IMR-90 (cell line): ENCODE results near the gene FGF3. TPM values are rescaled to one million over a fixed set of nuclear protein-coding genes. Genes with fewer than 3 reads are reported as not detected.

Experiments
- ATAC-seq: fragments of 200-7000 bp; cut with Tn5 transposase; 2 replicates; pipeline ENCODE4 v1.9.1; 2020; ENCODE audit warnings: low read depth, mild to moderate bottlenecking, moderate library complexity
- BruUV-seq: library from RNA; stranded (reverse); fragments of 400-500 nt; replicated peaks from 2 replicates; lab custom pipeline; 2021; lab: Mats Ljungman, UMichigan
- CTCF ChIA-PET: fragments of 300-600 bp; formaldehyde crosslinking; extraction: SDS; loops from one replicate; lab custom pipeline; 2021; ENCODE audit warnings: antibody characterized with exemption; lab: Yijun Ruan, JAX
- POLR2A ChIA-PET: fragments of 300-600 bp; sonication (Branson Sonifier 250); formaldehyde crosslinking; loops from one replicate; lab custom pipeline; 2022; ENCODE audit warnings: antibody characterized with exemption; ENCODE audit not compliant: unreplicated experiment; lab: Charles Lee
- DNase-seq: peaks from one replicate; pipeline ENCODE4 v3.0.0; 2013
- H2AFZ ChIP-seq: replicated peaks from 2 replicates; pipeline ENCODE3; 2013; ENCODE audit warnings: low read length, mild to moderate bottlenecking; ENCODE audit not compliant: poor library complexity
- H2AK5ac ChIP-seq: 2 replicates; pipeline ENCODE4 v1.6.1; 2013; ENCODE audit warnings: low read depth, low read length, inconsistent platforms
- H2AK9ac ChIP-seq: replicated peaks from 2 replicates; pipeline ENCODE3; 2013; ENCODE audit warnings: mild to moderate bottlenecking, low read depth, low read length, moderate library complexity; ENCODE audit not compliant: poor library complexity
- H2BK120ac ChIP-seq: 2 replicates; pipeline ENCODE4 v1.6.1; 2013; ENCODE audit warnings: low read depth, low read length, inconsistent platforms
- H2BK15ac ChIP-seq: 3 replicates; pipeline ENCODE4 v1.6.1; 2013; ENCODE audit warnings: low read depth, low read length, inconsistent platforms
- H2BK20ac ChIP-seq: 2 replicates; pipeline ENCODE4 v1.6.1; 2013; ENCODE audit warnings: low read depth, mild to moderate bottlenecking, inconsistent platforms, low read length, moderate library complexity
- H2BK5ac ChIP-seq: 2 replicates; pipeline ENCODE4 v1.6.1; 2013; ENCODE audit warnings: mild to moderate bottlenecking, low read depth, low read length, inconsistent platforms; ENCODE audit not compliant: poor library complexity, severe bottlenecking
- H3K14ac ChIP-seq: replicated peaks from 2 replicates; pipeline ENCODE4 v1.6.1; 2013; ENCODE audit warnings: low read depth, low read length, inconsistent platforms
- H3K18ac ChIP-seq: 2 replicates; pipeline ENCODE4 v1.6.1; 2013; ENCODE audit warnings: low read depth, low read length, control low read depth
- H3K23ac ChIP-seq: 2 replicates; pipeline ENCODE4 v1.6.1; 2013; ENCODE audit warnings: low read depth, low read length, inconsistent platforms
- H3K27ac ChIP-seq: 2 replicates; pipeline ENCODE4 v1.5.1; 2013; ENCODE audit warnings: mild to moderate bottlenecking, control low read depth, low read length; ENCODE audit not compliant: insufficient read depth
- H3K27me3 ChIP-seq: 2 replicates; pipeline ENCODE4 v1.6.1; 2013; ENCODE audit warnings: low read length; ENCODE audit not compliant: control insufficient read depth, insufficient read depth
- H3K36me3 ChIP-seq: 2 replicates; pipeline ENCODE4 v1.6.1; 2013; ENCODE audit warnings: low read length, mixed read lengths; ENCODE audit not compliant: control insufficient read depth, insufficient read depth
- H3K4ac ChIP-seq: 2 replicates; pipeline ENCODE4 v1.6.1; 2013; ENCODE audit warnings: low read depth, low read length, inconsistent platforms
- H3K4me1 ChIP-seq: 2 replicates; pipeline ENCODE4 v1.6.1; 2013; ENCODE audit warnings: low read length, mixed read lengths; ENCODE audit not compliant: control insufficient read depth, insufficient read depth
- H3K4me2 ChIP-seq: 2 replicates; pipeline ENCODE4 v1.6.1; 2013; ENCODE audit warnings: low read depth, mild to moderate bottlenecking, control low read depth, low read length, moderate library complexity
- H3K4me3 ChIP-seq: 2 replicates; pipeline ENCODE4 v1.5.1; 2013; ENCODE audit warnings: low read depth, mild to moderate bottlenecking, control low read depth, low read length, moderate library complexity; ENCODE audit not compliant: insufficient read depth
- H3K56ac ChIP-seq: 2 replicates; pipeline ENCODE4 v1.6.1; 2013; ENCODE audit warnings: low read length, inconsistent platforms; ENCODE audit not compliant: insufficient read depth; ENCODE audit errors: extremely low read depth
- H3K79me1 ChIP-seq, 2 experiments: 2 replicates each; pipeline ENCODE4 v1.6.1; 2013; ENCODE audit warnings: low read length in 2 of 2, inconsistent platforms in 1 of 2, low read depth in 1 of 2
- H3K9ac ChIP-seq: 2 replicates; pipeline ENCODE4 v1.6.1; 2013; ENCODE audit warnings: low read depth, low read length, control low read depth
- H3K9me1 ChIP-seq: 2 replicates; pipeline ENCODE4 v1.6.1; 2013; ENCODE audit warnings: low read length, inconsistent platforms; ENCODE audit not compliant: insufficient read depth
- H3K9me3 ChIP-seq: 2 replicates; pipeline ENCODE4 v1.6.1; 2013; ENCODE audit warnings: low read length; ENCODE audit not compliant: control insufficient read depth, insufficient read depth
- H4K20me1 ChIP-seq: 2 replicates; pipeline ENCODE4 v1.6.1; 2013; ENCODE audit warnings: low read length, inconsistent platforms; ENCODE audit not compliant: insufficient read depth
- H4K5ac ChIP-seq: 2 replicates; pipeline ENCODE4 v1.6.1; 2013; ENCODE audit warnings: mild to moderate bottlenecking, low read depth, low read length, control low read depth
- H4K8ac ChIP-seq, 2 experiments: 2 replicates each; pipeline ENCODE4 v1.6.1; 2013; ENCODE audit warnings: low read depth in 2 of 2, low read length in 2 of 2, control low read depth in 1 of 2, inconsistent platforms in 1 of 2
- H4K91ac ChIP-seq: 2 replicates; pipeline ENCODE4 v1.6.1; 2013; ENCODE audit warnings: low read depth, low read length, inconsistent platforms; ENCODE audit not compliant: insufficient read depth
- BHLHE40 ChIP-seq: fragments of 150-350 bp; IDR thresholded peaks from 2 replicates; pipeline ENCODE4 v1.6.1; 2016; ENCODE audit warnings: mild to moderate bottlenecking, low read depth, low read length
- FOS ChIP-seq: fragments of 150-350 bp; IDR thresholded peaks from 2 replicates; pipeline ENCODE4 v1.6.1; 2016; ENCODE audit warnings: low read depth, low read length
- MAZ ChIP-seq: IDR thresholded peaks from 2 replicates; pipeline ENCODE4 v1.6.1; 2012; ENCODE audit warnings: low read depth, mild to moderate bottlenecking, low read length, improper control_type of control experiment, moderate library complexity, borderline replicate concordance
- MXI1 ChIP-seq: IDR thresholded peaks from 2 replicates; pipeline ENCODE4 v1.6.1; 2012; ENCODE audit warnings: low read depth, mild to moderate bottlenecking, low read length, moderate library complexity, borderline replicate concordance
- POLR2A ChIP-seq: IDR thresholded peaks from 2 replicates; pipeline ENCODE4 v1.6.1; 2012; ENCODE audit warnings: mild to moderate bottlenecking, low read depth, low read length
- SMC3 ChIP-seq: fragments of 150-350 bp; IDR thresholded peaks from 2 replicates; pipeline ENCODE4 v1.6.1; 2016; ENCODE audit warnings: low read depth, mild to moderate bottlenecking, antibody characterized with exemption, low read length, moderate library complexity
- WGBS, 2 experiments: methylation state at CpG; one replicate each; pipeline versions ENCODE4 v1.1.5 to v1.1.7; 2013; ENCODE audit warnings: missing lambda C conversion rate in 2 of 2; ENCODE audit not compliant: insufficient read length in 1 of 2; ENCODE audit errors: extremely low coverage in 2 of 2; 5-methylcytosine and 5-hydroxymethylcytosine counted together
- dilution Hi-C: fragments of 300-500 bp; cut with HindIII; formaldehyde crosslinking; loops from one replicate; pipeline ENCODE4 v1.14.3; 2018; ENCODE audit warnings: low sequenced_read_pairs; ENCODE audit not compliant: unreplicated experiment
- in situ Hi-C: fragments of 300-500 bp; cut with MboI; formaldehyde crosslinking; loops from 3 replicates; pipeline ENCODE4 v1.14.3; 2019; ENCODE audit warnings: low sequenced_read_pairs, inconsistent platforms, mixed read lengths
- intact Hi-C: fragments of 100-400 bp; cut with micrococcal nuclease; formaldehyde crosslinking; loops from 2 replicates; pipeline ENCODE4 v1.10.0; 2022
- polyA plus RNA-seq, 3 experiments: library from polyadenylated mRNA; depleted of rRNA; stranded (reverse); fragments of >200 nt; gene quantifications; 2 replicates each; pipeline ENCODE4 v1.2.3, GENCODE V29; 2012; ENCODE audit warnings: low replicate concordance in 1 of 3
- total RNA-seq: library from RNA; depleted of rRNA; stranded (reverse); fragments of >200 nt; gene quantifications from 2 replicates; pipeline ENCODE4 v1.2.3, GENCODE V29; 2012
- TF ChIP-seq, protein P1 (sequence below): fragments of 150-350 bp; IDR thresholded peaks from 2 replicates; pipeline ENCODE4 v1.6.1; 2016; ENCODE audit warnings: low read depth, mild to moderate bottlenecking, low read length, moderate library complexity, borderline replicate concordance
- TF ChIP-seq, protein P2 (sequence below): conservative IDR thresholded peaks from 2 replicates; pipeline ENCODE4 v1.5.1; 2012; ENCODE audit warnings: mild to moderate bottlenecking, low read depth, low read length, improper control_type of control experiment

FGF3 gene
- total and polyA plus RNA-seq, 2 of the 4 experiments (the other 2 are of a cell fraction), result not detected

DNA sequence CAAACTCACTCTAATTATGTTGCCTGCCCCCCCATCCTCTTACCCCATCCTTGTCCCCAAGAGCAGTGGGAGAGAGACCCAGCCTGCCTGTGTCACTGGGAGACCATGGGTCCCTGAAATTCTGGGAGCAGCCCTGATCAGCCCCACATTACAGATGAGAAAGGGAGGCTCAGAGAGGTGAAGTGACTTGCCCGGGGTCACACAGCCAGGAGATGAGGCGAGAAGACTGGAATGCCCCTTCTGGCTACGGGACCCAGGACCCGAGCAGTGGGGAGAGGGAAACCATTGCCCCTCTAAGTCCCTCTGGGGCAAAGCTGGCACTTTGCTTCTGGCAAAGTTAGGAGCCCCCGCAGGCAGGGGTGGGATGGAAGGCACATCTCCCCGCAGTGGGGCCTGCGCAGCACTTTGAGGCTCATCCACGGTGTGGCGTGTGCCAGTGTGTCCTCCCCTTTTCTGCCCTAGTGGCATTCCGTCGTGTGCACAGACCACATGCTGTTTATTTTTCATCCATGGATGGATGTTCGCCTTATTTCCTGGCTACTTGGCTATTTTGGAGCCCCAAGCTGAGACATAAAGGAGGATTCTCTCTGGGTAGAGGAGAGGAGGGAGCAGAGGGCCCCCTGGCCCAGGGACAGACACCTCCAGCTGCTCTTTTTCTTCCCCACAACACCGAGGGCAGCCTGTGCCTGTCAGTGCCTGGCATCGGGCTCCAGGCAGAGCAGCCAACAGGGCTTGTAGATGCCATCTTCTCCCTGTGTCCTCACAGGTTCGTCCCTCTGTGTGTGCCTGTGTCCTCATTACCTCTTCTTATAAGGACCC, 3.7 kb upstream of the FGF3 start (continued):
- TF ChIP-seq MXI1, result no peak

DNA sequence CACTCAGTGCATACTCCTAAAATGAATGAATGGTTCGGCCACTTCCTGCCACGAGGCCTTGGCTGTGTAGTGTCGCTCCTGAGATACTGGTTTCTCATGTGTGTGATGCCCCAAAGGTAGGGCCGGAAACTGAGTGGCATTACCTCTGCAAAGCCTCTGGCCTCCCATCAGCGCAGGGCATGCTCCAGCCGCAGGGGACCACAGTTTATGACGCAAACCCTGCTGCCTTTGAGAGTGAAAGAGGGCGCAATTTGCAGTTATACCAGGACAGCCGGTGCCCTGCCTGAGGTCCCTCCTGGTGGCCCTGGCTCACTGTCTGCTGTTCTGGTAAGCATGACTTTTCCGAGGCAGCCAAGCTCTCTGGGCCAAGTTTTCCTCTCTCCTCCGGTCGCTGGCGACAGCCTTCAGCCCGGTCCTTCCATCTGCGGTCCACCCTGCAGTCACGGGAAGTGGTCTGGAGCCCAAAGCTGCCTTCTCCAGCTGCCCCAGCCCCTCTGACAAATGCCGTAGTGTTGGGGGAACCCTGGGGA, 2.4 kb upstream of the FGF3 start:
- H4K5ac ChIP-seq, result no peak overlapping the region
- H3K14ac ChIP-seq, result no peak overlapping the region
- TF ChIP-seq MAZ, result no peak
- no peak for TF ChIP-seq POLR2A
- TF ChIP-seq, protein P1, sequence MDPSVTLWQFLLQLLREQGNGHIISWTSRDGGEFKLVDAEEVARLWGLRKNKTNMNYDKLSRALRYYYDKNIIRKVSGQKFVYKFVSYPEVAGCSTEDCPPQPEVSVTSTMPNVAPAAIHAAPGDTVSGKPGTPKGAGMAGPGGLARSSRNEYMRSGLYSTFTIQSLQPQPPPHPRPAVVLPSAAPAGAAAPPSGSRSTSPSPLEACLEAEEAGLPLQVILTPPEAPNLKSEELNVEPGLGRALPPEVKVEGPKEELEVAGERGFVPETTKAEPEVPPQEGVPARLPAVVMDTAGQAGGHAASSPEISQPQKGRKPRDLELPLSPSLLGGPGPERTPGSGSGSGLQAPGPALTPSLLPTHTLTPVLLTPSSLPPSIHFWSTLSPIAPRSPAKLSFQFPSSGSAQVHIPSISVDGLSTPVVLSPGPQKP, result no peak
- TF ChIP-seq FOS, result no peak
- no peak for TF ChIP-seq SMC3
- no peak for TF ChIP-seq BHLHE40
- TF ChIP-seq, protein P2, sequence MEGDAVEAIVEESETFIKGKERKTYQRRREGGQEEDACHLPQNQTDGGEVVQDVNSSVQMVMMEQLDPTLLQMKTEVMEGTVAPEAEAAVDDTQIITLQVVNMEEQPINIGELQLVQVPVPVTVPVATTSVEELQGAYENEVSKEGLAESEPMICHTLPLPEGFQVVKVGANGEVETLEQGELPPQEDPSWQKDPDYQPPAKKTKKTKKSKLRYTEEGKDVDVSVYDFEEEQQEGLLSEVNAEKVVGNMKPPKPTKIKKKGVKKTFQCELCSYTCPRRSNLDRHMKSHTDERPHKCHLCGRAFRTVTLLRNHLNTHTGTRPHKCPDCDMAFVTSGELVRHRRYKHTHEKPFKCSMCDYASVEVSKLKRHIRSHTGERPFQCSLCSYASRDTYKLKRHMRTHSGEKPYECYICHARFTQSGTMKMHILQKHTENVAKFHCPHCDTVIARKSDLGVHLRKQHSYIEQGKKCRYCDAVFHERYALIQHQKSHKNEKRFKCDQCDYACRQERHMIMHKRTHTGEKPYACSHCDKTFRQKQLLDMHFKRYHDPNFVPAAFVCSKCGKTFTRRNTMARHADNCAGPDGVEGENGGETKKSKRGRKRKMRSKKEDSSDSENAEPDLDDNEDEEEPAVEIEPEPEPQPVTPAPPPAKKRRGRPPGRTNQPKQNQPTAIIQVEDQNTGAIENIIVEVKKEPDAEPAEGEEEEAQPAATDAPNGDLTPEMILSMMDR, result no peak
- no peak overlapping the region for H2AFZ ChIP-seq
- H3K4me3 ChIP-seq, result no peak overlapping the region
- H3K9me1 ChIP-seq, result no peaks in the 10 kb centered on the region
- WGBS, 2 experiments, result 75% methylated on average over 7 of the region's 17 CpGs; no CpG with 5 or more reads in 1 of the 2 experiments
- no peaks in the 10 kb centered on the region for H3K79me1 ChIP-seq
- POLR2A ChIA-PET, result no interaction called here
- no peaks in the 10 kb centered on the region for H4K20me1 ChIP-seq
- H3K56ac ChIP-seq, result no peak overlapping the region
- no peak overlapping the region for H2AK5ac ChIP-seq
- no peak overlapping the region for H3K23ac ChIP-seq
- no TSS peak for BruUV-seq
- no peak overlapping the region for H2BK15ac ChIP-seq
- no peak overlapping the region for H2BK120ac ChIP-seq
- ATAC-seq, result no peak
- peaks cover 83% of the 10 kb centered on the region for H3K27me3 ChIP-seq
- H2BK5ac ChIP-seq, result no peak overlapping the region
- in situ Hi-C loops, result no loop called here
- H3K9me3 ChIP-seq, result no peaks in the 10 kb centered on the region
- no peak overlapping the region for H3K9ac ChIP-seq
- no peak overlapping the region for H2AK9ac ChIP-seq
- dilution Hi-C loops, result no loop called here
- H4K91ac ChIP-seq, result no peak overlapping the region
- H4K8ac ChIP-seq, result no peak overlapping the region
- no peak overlapping the region for H3K4me2 ChIP-seq
- H3K18ac ChIP-seq, result no peak overlapping the region
- intact Hi-C loops, result no loop called here
- no peak for DNase-seq
- no peaks in the 10 kb centered on the region; the same call in 1 of the 2 replicates for H3K4me1 ChIP-seq
- no peak overlapping the region for H3K27ac ChIP-seq
- H3K4ac ChIP-seq, result no peak overlapping the region
- CTCF ChIA-PET, result no interaction called here
- no peak overlapping the region for H2BK20ac ChIP-seq
- H3K36me3 ChIP-seq, result no peaks in the 10 kb centered on the region
